Measurements from ENCODE around the gene SHROOM2.
"Not testable (repeated sequence)": the region's sequence is repeated elsewhere in the genome, so short reads cannot be mapped to it uniquely, and the experiment has no call there.

SHROOM2 gene, protein sequence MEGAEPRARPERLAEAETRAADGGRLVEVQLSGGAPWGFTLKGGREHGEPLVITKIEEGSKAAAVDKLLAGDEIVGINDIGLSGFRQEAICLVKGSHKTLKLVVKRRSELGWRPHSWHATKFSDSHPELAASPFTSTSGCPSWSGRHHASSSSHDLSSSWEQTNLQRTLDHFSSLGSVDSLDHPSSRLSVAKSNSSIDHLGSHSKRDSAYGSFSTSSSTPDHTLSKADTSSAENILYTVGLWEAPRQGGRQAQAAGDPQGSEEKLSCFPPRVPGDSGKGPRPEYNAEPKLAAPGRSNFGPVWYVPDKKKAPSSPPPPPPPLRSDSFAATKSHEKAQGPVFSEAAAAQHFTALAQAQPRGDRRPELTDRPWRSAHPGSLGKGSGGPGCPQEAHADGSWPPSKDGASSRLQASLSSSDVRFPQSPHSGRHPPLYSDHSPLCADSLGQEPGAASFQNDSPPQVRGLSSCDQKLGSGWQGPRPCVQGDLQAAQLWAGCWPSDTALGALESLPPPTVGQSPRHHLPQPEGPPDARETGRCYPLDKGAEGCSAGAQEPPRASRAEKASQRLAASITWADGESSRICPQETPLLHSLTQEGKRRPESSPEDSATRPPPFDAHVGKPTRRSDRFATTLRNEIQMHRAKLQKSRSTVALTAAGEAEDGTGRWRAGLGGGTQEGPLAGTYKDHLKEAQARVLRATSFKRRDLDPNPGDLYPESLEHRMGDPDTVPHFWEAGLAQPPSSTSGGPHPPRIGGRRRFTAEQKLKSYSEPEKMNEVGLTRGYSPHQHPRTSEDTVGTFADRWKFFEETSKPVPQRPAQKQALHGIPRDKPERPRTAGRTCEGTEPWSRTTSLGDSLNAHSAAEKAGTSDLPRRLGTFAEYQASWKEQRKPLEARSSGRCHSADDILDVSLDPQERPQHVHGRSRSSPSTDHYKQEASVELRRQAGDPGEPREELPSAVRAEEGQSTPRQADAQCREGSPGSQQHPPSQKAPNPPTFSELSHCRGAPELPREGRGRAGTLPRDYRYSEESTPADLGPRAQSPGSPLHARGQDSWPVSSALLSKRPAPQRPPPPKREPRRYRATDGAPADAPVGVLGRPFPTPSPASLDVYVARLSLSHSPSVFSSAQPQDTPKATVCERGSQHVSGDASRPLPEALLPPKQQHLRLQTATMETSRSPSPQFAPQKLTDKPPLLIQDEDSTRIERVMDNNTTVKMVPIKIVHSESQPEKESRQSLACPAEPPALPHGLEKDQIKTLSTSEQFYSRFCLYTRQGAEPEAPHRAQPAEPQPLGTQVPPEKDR (N-terminal part only)

GRCh38 chrX:9785944-9786797 is at the start of gene SHROOM2:
SHROOM2 (plus strand) TSS chrX:9786429; CDS start chrX:9786546, 117 bp downstream.
- no peak for DNase-seq (ENCODE audit: low read depth)

GRCh38 chrX:9737363-9737762 is 48.9 kb upstream of the SHROOM2 start:
- DNase-seq (ENCODE audit: low read depth) = no peak

GRCh38 chrX:9738151-9738550 is 48.1 kb upstream of the SHROOM2 start:
- no peak for DNase-seq (ENCODE audit: low read depth)

DNA sequence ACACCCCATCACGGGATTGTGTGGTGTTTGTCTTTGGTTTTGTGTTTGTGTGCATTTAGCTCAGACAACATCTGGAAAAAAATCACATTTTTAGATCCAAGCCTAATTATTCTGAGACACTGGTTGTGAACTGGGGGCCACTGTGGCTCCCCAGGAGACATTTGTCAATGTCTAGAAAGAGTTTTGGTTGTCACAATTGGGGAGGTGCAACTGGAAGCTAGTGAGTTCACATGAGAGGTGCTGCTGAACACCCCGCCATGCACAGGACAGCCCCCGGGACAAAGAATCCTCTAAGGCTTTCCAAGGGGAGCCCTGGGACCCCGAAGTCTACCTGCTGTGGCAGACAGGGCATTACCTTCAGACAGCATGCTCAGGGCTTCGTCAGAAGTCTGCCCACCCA is 47.1 kb upstream of the SHROOM2 start:
- no peak for DNase-seq (ENCODE audit: low read depth)

- no peak for DNase-seq (ENCODE audit: low read depth)
Observed at GRCh38 chrX:9745417-9746115, 40.7 kb upstream of the SHROOM2 start.

GRCh38 chrX:9746148-9746888 is 39.9 kb upstream of the SHROOM2 start:
- no peak for DNase-seq (ENCODE audit: low read depth)

- DNase-seq (ENCODE audit: low read depth) = no peak
Observed at GRCh38 chrX:9747644-9748043, 38.6 kb upstream of the SHROOM2 start.

GRCh38 chrX:9749146-9749692 is 37.0 kb upstream of the SHROOM2 start:
- no peak for DNase-seq (ENCODE audit: low read depth)

- DNase-seq (ENCODE audit: low read depth) = no peak
Observed at GRCh38 chrX:9757366-9757765, 28.9 kb upstream of the SHROOM2 start.

DNA sequence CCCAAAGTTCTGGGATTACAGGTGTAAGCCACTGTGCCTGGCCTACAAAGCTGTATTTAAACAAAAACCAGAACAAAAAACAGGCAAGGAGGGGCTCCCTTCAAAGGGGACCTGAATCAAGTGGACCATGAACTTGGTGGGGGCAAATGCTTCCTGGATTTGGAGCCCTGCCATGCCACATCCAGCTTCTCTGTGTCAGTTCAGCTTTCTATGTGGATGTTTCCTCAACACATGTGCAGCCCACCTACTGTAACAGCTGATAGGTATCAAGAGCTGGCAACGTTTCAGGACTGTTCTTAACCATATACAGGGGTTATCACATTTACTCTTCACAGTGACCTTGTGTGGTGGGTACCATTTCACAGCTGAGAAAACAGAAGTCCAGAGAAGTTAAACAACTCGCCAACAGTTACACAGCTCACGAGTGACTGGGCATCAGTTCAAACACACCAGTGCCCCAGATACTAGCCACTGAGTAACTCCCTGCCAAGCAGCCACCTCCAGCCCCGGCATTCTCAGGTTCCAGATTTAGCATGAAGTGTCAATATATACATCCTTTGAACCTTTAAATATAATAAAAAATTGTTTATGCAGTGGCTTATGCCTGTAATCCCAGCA is 28.1 kb upstream of the SHROOM2 start:
- no peak for DNase-seq (ENCODE audit: low read depth)

GRCh38 chrX:9759337-9759736 is 26.9 kb upstream of the SHROOM2 start:
- no peak for DNase-seq (ENCODE audit: low read depth)

DNA sequence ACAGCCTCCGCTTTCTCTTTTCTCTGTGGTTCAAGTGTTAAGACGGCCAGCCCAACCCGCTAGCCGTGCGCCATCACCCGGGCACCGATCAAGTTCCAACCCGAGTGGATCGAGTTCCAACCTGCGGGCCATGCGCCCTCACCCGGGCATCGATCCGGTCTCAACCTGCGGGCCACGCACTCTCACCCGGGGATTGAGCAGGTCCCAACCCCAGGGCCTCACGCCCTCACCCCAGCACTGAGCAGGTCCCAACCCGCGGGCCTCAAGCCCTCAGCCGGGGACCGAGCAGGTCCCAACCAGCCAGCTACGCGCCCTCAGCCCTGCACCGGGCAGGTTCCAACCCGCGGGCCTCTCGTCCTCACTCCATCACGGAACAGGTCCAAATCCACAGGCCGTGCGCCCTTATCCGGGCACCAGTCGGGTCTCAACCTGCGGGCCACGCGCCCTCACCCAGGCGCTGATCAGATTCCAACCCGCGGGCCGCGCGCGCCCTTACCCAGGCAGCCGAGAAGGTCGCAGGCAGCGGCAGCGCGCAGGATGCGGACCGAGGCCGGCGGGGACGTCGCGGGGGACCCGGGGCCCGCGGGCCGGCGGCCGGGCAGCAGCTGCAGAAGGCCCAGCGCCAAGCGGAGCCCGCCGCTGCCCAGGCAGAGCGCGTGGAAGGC is 21.0 kb upstream of the SHROOM2 start:
- DNase-seq (ENCODE audit: low read depth) = no peak

- DNase-seq (ENCODE audit: low read depth) = no peak
Observed at GRCh38 chrX:9765737-9766097, 20.5 kb upstream of the SHROOM2 start, which contains the start of gene GPR143. GPR143 (minus strand) TSS chrX:9765847; CDS start chrX:9765817, 30 bp downstream.

DNA sequence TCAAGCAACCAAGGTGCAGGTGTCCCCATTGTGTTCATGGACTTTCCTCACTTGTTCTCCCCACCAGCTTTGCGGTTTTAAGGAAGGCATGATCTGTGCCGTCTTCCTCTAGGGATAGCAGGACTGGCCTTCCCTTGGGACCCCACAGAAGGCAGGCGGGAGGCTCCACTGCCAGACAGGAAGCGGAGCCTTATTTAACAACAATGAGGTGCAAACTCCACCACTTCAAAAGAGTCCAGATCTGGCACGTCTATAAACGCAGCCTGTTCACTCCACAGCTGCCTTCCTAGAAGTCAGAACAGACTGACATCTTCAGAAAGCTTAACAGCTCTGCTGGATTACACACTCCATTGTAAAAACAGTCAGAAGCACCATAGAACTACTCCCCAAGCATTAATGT is 18.9 kb upstream of the SHROOM2 start:
- no peak for DNase-seq (ENCODE audit: low read depth)

GRCh38 chrX:9768321-9768839 is 17.8 kb upstream of the SHROOM2 start:
- not testable (repeated sequence) for DNase-seq (ENCODE audit: low read depth)

DNA sequence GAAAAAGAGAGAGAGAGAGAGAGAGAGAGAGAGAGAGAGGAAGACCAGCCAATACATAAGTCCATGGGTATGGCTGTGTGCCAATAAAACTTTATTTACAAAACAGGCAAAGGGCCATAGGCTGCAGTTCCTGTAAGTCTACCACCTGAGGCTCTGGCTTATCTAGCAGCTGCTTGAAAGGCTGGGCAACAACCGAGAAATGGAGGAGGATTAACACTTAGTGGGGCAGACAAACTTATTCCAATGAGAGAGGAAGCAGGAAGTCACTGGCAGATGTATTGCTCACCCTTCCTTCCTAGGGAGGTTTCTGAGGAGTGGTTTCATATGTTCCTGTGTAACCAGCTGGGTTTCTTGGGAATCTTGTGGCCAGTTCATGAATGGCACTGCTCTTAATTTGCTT is 15.9 kb upstream of the SHROOM2 start:
- DNase-seq (ENCODE audit: low read depth) = no peak

GRCh38 chrX:9772943-9773342 is 13.3 kb upstream of the SHROOM2 start:
- no peak for DNase-seq (ENCODE audit: low read depth)

- no peak for DNase-seq (ENCODE audit: low read depth)
Observed at GRCh38 chrX:9775930-9776329, 10.3 kb upstream of the SHROOM2 start.
